H1 (cell line): ENCODE measurements around the gene PAX7. TPM values are rescaled to one million over a fixed set of nuclear protein-coding genes. Genes with fewer than 3 reads are reported as not detected.

ENCODE experiments used
- CTCF ChIA-PET: fragments of 300-600 bp; sonication (Branson Sonifier 250); formaldehyde crosslinking; loops from one replicate; lab custom pipeline; 2021; ENCODE audit not compliant: partially characterized antibody; lab: Charles Lee
- POLR2A ChIA-PET: fragments of 300-600 bp; sonication (Branson Sonifier 250); formaldehyde crosslinking; loops from one replicate; lab custom pipeline; 2021; ENCODE audit warnings: inconsistent platforms; ENCODE audit not compliant: partially characterized antibody; lab: Charles Lee
- DNase-seq, 2 experiments: peaks; one replicate each; pipeline versions ENCODE4 v3.0.0 to v3.0.0-alpha.2; 2010 to 2022; ENCODE audit warnings: low spot score in 2 of 2, low read depth in 1 of 2, mixed read lengths in 1 of 2
- FAIRE-seq: peaks from 2 replicates; lab custom pipeline; 2011; peaks lifted over from hg19 to GRCh38; lab: Jason Lieb, UNC
- H2AFZ ChIP-seq: 2 replicates; pipeline ENCODE4 v1.8.1; 2012; ENCODE audit warnings: low read length, inconsistent platforms
- H2AK5ac ChIP-seq: 2 replicates; pipeline ENCODE4 v1.6.1; 2013; ENCODE audit warnings: low read depth, low read length
- H2BK120ac ChIP-seq: replicated peaks from 2 replicates; pipeline ENCODE3; 2013; ENCODE audit warnings: low read depth, low read length, inconsistent platforms
- H2BK12ac ChIP-seq: 2 replicates; pipeline ENCODE4 v1.6.1; 2013; ENCODE audit warnings: low read depth, low read length
- H2BK15ac ChIP-seq: 2 replicates; pipeline ENCODE4 v1.6.1; 2013; ENCODE audit warnings: low read length
- H2BK20ac ChIP-seq: 2 replicates; pipeline ENCODE4 v1.6.1; 2013; ENCODE audit warnings: low read length
- H2BK5ac ChIP-seq: 2 replicates; pipeline ENCODE4 v1.6.1; 2013; ENCODE audit warnings: low read depth, low read length
- H3K14ac ChIP-seq: 2 replicates; pipeline ENCODE4 v1.6.1; 2013; ENCODE audit warnings: inconsistent platforms; ENCODE audit not compliant: insufficient read length
- H3K18ac ChIP-seq: 2 replicates; pipeline ENCODE4 v1.6.1; 2013; ENCODE audit warnings: low read length; ENCODE audit errors: extremely low read depth
- H3K23ac ChIP-seq: 2 replicates; pipeline ENCODE4 v1.6.1; 2013; ENCODE audit warnings: inconsistent platforms; ENCODE audit not compliant: insufficient read length
- H3K23me2 ChIP-seq: 2 replicates; pipeline ENCODE4 v1.6.1; 2013; ENCODE audit warnings: low read depth, low read length
- H3K27ac ChIP-seq: 2 replicates; pipeline ENCODE4 v1.6.1; 2011; ENCODE audit warnings: low read depth, low read length, inconsistent platforms
- H3K27me3 ChIP-seq, 4 experiments: replicated peaks in 1 of 4; 1 replicate in 1 of 4; 2 replicates in 3 of 4; pipeline versions ENCODE4 v1.6.1 to v1.8.1; 2011 to 2013; ENCODE audit warnings: low read length in 3 of 4, mild to moderate bottlenecking in 3 of 4, inconsistent platforms in 2 of 4, mixed read lengths in 2 of 4, moderate library complexity in 1 of 4; ENCODE audit not compliant: control insufficient read depth in 3 of 4, insufficient read depth in 3 of 4; ENCODE audit errors: extremely low read depth in 1 of 4
- H3K36me3 ChIP-seq, 4 experiments: 2 replicates each; pipeline versions ENCODE4 v1.6.1 to v1.8.1; 2011 to 2013; ENCODE audit warnings: mild to moderate bottlenecking in 4 of 4, low read length in 3 of 4, moderate library complexity in 2 of 4, control low read depth in 1 of 4, inconsistent platforms in 1 of 4; ENCODE audit not compliant: insufficient read depth in 4 of 4, control insufficient read depth in 2 of 4
- H3K4ac ChIP-seq: replicated peaks from 2 replicates; pipeline ENCODE3; 2013; ENCODE audit warnings: low read length, low read depth, mixed read lengths, inconsistent platforms; ENCODE audit not compliant: insufficient read length
- H3K4me1 ChIP-seq, 4 experiments: replicated peaks in 1 of 4; 1 replicate in 1 of 4; 2 replicates in 3 of 4; pipeline versions ENCODE4 v1.6.1 to v1.8.1; 2011 to 2013; ENCODE audit warnings: low read length in 3 of 4, inconsistent platforms in 2 of 4, mixed read lengths in 1 of 4; ENCODE audit not compliant: insufficient read depth in 4 of 4, control insufficient read depth in 3 of 4
- H3K4me2 ChIP-seq, 2 experiments: 2 replicates each; pipeline versions ENCODE4 v1.6.1 to v1.8.1; 2011 to 2013; ENCODE audit warnings: low read depth in 2 of 2, low read length in 2 of 2, control low read depth in 1 of 2, inconsistent platforms in 1 of 2, mild to moderate bottlenecking in 1 of 2; ENCODE audit not compliant: insufficient read depth in 1 of 2
- H3K4me3 ChIP-seq, 4 experiments: fragments of 200-600, 300-600 bp in 1 of 4; sonication (generic), shearing (Covaris generic), sonication (Bioruptor Twin) in 1 of 4; 2 replicates each; pipeline versions ENCODE4 v1.5.1 to v1.8.1; 2011 to 2016; ENCODE audit warnings: low read length in 4 of 4, low read depth in 3 of 4, control low read depth in 2 of 4, inconsistent platforms in 2 of 4, mild to moderate bottlenecking in 2 of 4, mixed read lengths in 1 of 4, moderate library complexity in 1 of 4; ENCODE audit not compliant: insufficient read depth in 2 of 4; ENCODE audit errors: extremely low read depth in 1 of 4
- H3K56ac ChIP-seq: replicated peaks from 2 replicates; pipeline ENCODE3; 2013; ENCODE audit warnings: low read depth, mild to moderate bottlenecking, mixed read lengths, low read length, inconsistent platforms; ENCODE audit not compliant: insufficient read length
- H3K79me1 ChIP-seq: 2 replicates; pipeline ENCODE4 v1.6.1; 2013; ENCODE audit warnings: low read depth, low read length, control low read depth
- H3K79me2 ChIP-seq, 2 experiments: 2 replicates each; pipeline versions ENCODE4 v1.6.1 to v1.8.1; 2012 to 2013; ENCODE audit warnings: low read length in 2 of 2, mild to moderate bottlenecking in 2 of 2, inconsistent platforms in 1 of 2; ENCODE audit not compliant: insufficient read depth in 2 of 2, control insufficient read depth in 1 of 2
- H3K9ac ChIP-seq, 4 experiments: replicated peaks in 1 of 4; 1 replicate in 1 of 4; 2 replicates in 3 of 4; pipeline versions ENCODE4 v1.6.1 to v1.8.1; 2011 to 2013; ENCODE audit warnings: low read depth in 3 of 4, low read length in 3 of 4, control low read depth in 2 of 4, mild to moderate bottlenecking in 2 of 4, moderate library complexity in 2 of 4, inconsistent platforms in 1 of 4; ENCODE audit errors: extremely low read depth in 1 of 4
- H3K9me3 ChIP-seq, 2 experiments: 2 replicates each; pipeline versions ENCODE4 v1.6.1 to v1.8.1; 2012 to 2013; ENCODE audit warnings: mild to moderate bottlenecking in 2 of 2, moderate library complexity in 2 of 2, control low read depth in 1 of 2, inconsistent platforms in 1 of 2, low read depth in 1 of 2, low read length in 1 of 2, mixed read lengths in 1 of 2; ENCODE audit not compliant: insufficient read depth in 2 of 2
- H4K20me1 ChIP-seq, 2 experiments: replicated peaks in 1 of 2; 2 replicates each; pipeline versions ENCODE3 to v1.8.1; 2011 to 2013; ENCODE audit warnings: inconsistent platforms in 2 of 2, low read length in 2 of 2, mild to moderate bottlenecking in 1 of 2; ENCODE audit not compliant: insufficient read depth in 2 of 2, control insufficient read depth in 1 of 2
- H4K5ac ChIP-seq: 2 replicates; pipeline ENCODE4 v1.6.1; 2013; ENCODE audit warnings: low read length, low read depth, mixed read lengths, inconsistent platforms; ENCODE audit not compliant: insufficient read length
- H4K8ac ChIP-seq: 2 replicates; pipeline ENCODE4 v1.8.0; 2013; ENCODE audit warnings: mild to moderate bottlenecking, moderate library complexity, low read length, inconsistent platforms; ENCODE audit not compliant: insufficient read depth; ENCODE audit errors: extremely low read depth
- H4K91ac ChIP-seq: replicated peaks from 2 replicates; pipeline ENCODE3; 2013; ENCODE audit warnings: low read length, mixed read lengths, inconsistent platforms; ENCODE audit not compliant: insufficient read length
- CBX8 ChIP-seq: fragments of 300-800, 300-1000 bp; sonication (generic); IDR thresholded peaks from 2 replicates; pipeline ENCODE4 v1.7.1; 2016; ENCODE audit warnings: low read depth, low read length, borderline replicate concordance
- KDM1A ChIP-seq: fragments of 200-600, 300-600 bp; sonication (generic); IDR thresholded peaks from 2 replicates; pipeline ENCODE4 v1.7.1; 2016; ENCODE audit warnings: mild to moderate bottlenecking, low read length, borderline replicate concordance
- KDM5A ChIP-seq: fragments of 200-600 bp; IDR thresholded peaks from 2 replicates; pipeline ENCODE4 v1.7.1; 2012; ENCODE audit warnings: mild to moderate bottlenecking, low read length, inconsistent platforms, mixed read lengths
- SIX5 ChIP-seq: IDR thresholded peaks from 2 replicates; pipeline ENCODE4 v1.6.1; 2011; ENCODE audit warnings: mild to moderate bottlenecking, low read depth, low read length
- WGBS, 2 experiments: shearing (Covaris generic) in 1 of 2; methylation state at CpG; one replicate each; pipeline versions ENCODE4 v1.1.6 to v1.1.7; 2013 to 2015; ENCODE audit warnings: low lambda C conversion rate in 2 of 2, mixed read lengths in 2 of 2, inconsistent platforms in 1 of 2, low coverage in 1 of 2, missing lambda C conversion rate in 1 of 2; ENCODE audit not compliant: insufficient replicate concordance in 2 of 2, insufficient coverage in 1 of 2, insufficient read length in 1 of 2; ENCODE audit errors: extremely low coverage in 1 of 2, missing lambda C conversion rate in 1 of 2; 5-methylcytosine and 5-hydroxymethylcytosine counted together
- polyA plus RNA-seq, 7 experiments: library from polyadenylated mRNA; depleted of rRNA in 3 of 7; stranded (reverse) in 5 of 7; unstranded in 2 of 7; fragments of >200 nt in 5 of 7; fragments of 200-250 nt in 2 of 7; gene quantifications; 1 replicate in 5 of 7; 2 replicates in 1 of 7; 4 replicates in 1 of 7; pipeline versions ENCODE4 v1.2.1 to v1.2.3, GENCODE V29; 2011 to 2013; ENCODE audit warnings: missing spikeins in 2 of 7, mixed read lengths in 2 of 7
- total RNA-seq: library from RNA; stranded (reverse); fragmentation: NEBNext Ultra II Directional; extraction: Animal tissue kit (Norgen Biotek cat#: 25700); gene quantifications from 2 replicates; pipeline ENCODE4 v1.2.1, GENCODE V29; 2021
- TF ChIP-seq, protein P1 (sequence below), 3 experiments: IDR thresholded peaks; 1 replicate in 2 of 3; 2 replicates in 1 of 3; pipeline versions ENCODE4 v1.5.1 to v1.6.1; 2011; ENCODE audit warnings: low read length in 3 of 3, mild to moderate bottlenecking in 3 of 3, inconsistent platforms in 2 of 3, low read depth in 1 of 3, moderate library complexity in 1 of 3; ENCODE audit not compliant: insufficient read depth in 1 of 3; ENCODE audit errors: control extremely low read depth in 1 of 3
- TF ChIP-seq, protein P2 (sequence below): IDR thresholded peaks from 2 replicates; pipeline ENCODE4 v1.6.1; 2012; ENCODE audit warnings: inconsistent platforms

Gene PAX7
- total and polyA plus RNA-seq, 2 of the 8 experiments (the other 6 are each of a cell fraction or from before 2014, with no cell fraction given) = not detected

DNA sequence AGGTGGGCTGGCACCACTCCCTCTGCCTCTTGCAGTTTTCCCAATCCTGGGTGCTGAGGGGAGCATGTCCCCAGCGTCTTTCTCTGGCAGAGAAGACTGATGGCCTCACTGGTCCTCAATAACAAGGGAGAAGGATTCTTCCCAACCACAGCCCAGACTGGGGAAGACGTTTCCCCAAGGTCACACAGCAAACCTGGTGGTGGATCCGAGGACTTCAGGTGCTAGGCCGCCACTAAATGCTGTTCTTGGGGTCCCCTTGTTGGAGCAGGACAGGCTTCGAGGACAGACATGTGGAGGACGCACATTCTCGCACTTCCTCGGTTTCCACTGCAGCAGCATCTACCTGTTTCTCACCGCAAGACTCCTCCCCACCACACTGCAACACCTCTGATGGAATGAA lies 30.9 kb upstream of the PAX7 start:
- no peak overlapping the region for H3K4ac ChIP-seq

More for the DNA sequence above, 30.9 kb upstream of the PAX7 start:
- TF ChIP-seq SIX5 (no peak), CBX8 (no peak), KDM5A (no peak), KDM1A (peak; percentile 92)
- TF ChIP-seq, protein P1, sequence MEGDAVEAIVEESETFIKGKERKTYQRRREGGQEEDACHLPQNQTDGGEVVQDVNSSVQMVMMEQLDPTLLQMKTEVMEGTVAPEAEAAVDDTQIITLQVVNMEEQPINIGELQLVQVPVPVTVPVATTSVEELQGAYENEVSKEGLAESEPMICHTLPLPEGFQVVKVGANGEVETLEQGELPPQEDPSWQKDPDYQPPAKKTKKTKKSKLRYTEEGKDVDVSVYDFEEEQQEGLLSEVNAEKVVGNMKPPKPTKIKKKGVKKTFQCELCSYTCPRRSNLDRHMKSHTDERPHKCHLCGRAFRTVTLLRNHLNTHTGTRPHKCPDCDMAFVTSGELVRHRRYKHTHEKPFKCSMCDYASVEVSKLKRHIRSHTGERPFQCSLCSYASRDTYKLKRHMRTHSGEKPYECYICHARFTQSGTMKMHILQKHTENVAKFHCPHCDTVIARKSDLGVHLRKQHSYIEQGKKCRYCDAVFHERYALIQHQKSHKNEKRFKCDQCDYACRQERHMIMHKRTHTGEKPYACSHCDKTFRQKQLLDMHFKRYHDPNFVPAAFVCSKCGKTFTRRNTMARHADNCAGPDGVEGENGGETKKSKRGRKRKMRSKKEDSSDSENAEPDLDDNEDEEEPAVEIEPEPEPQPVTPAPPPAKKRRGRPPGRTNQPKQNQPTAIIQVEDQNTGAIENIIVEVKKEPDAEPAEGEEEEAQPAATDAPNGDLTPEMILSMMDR (IDR thresholded peaks at IDR 0.05; ENCODE audit: control extremely low read depth in 1 of 3, insufficient read depth in 1 of 3, low read depth in 1 of 3, low read length in 3 of 3) = peak in 2 of 3 experiments; percentile 21 to 44; a peak in 2 of 4 replicates
- TF ChIP-seq, protein P2, sequence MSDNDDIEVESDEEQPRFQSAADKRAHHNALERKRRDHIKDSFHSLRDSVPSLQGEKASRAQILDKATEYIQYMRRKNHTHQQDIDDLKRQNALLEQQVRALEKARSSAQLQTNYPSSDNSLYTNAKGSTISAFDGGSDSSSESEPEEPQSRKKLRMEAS = peak; percentile 49; the same call in 1 of the 2 replicates
- H3K79me1 ChIP-seq = no peaks in the 10 kb centered on the region
- H4K91ac ChIP-seq = no peak overlapping the region
- POLR2A ChIA-PET = interaction anchor here (1.2 kb wide), 1 partner anchor 39 kb away, joined by 3 read pairs; no protein-coding TSS in a partner anchor
- peak overlapping the region; percentile 53; the same call in 1 of the 2 replicates for H2BK15ac ChIP-seq
- H4K8ac ChIP-seq = no peak overlapping the region
- no peak overlapping the region for H2BK20ac ChIP-seq
- WGBS, 2 experiments = 72% methylated on average over 9 of the region's 9 CpGs; no CpG with 5 or more reads in 1 of the 2 experiments
- no peak overlapping the region for H3K56ac ChIP-seq
- no peak for FAIRE-seq
- no peaks in the 10 kb centered on the region for H3K79me2 ChIP-seq
- no peak overlapping the region for H3K23ac ChIP-seq
- no peaks in the 10 kb centered on the region for H3K9me3 ChIP-seq
- H3K4me2 ChIP-seq = no peak overlapping the region
- CTCF ChIA-PET = interaction anchor here (0.6 to 7.0 kb wide), 21 partner anchors 10 to 701 kb away, joined by 3 to 123 read pairs (median 5); no protein-coding TSS in a partner anchor
- H3K36me3 ChIP-seq = no peaks in the 10 kb centered on the region
- H2AK5ac ChIP-seq = no peak overlapping the region
- no peak overlapping the region for H2BK120ac ChIP-seq
- H3K14ac ChIP-seq = no peak overlapping the region
- 0 out of 2 replicates have a peak overlapping the region, but pooled peaks have one; percentile 10 for H3K18ac ChIP-seq
- H4K5ac ChIP-seq = no peak overlapping the region
- H4K20me1 ChIP-seq = no peaks in the 10 kb centered on the region
- H2BK5ac ChIP-seq = no peak overlapping the region
- no peak overlapping the region for H3K9ac ChIP-seq
- H3K4me1 ChIP-seq = peaks cover 0 to 9% (median 4%) of the 10 kb centered on the region in 4 experiments; a peak in 5 of 7 replicates
- H2AFZ ChIP-seq = no peak overlapping the region
- no peak overlapping the region for H3K4me3 ChIP-seq
- no peaks in the 10 kb centered on the region; the same call in 1 of the 2 replicates for H3K23me2 ChIP-seq
- no peak for DNase-seq
- H3K27ac ChIP-seq = no peak overlapping the region
- H3K27me3 ChIP-seq = peaks cover 0 to 3% (median 0%) of the 10 kb centered on the region in 4 experiments; a peak in 4 of 7 replicates
- peak overlapping the region; percentile 80; the same call in 1 of the 2 replicates for H2BK12ac ChIP-seq
